Fibroblast of the conjunctiva (primary cell): ENCODE measurements around the gene UNC13A.
"Not testable (repeated sequence)": the region's sequence is repeated elsewhere in the genome, so short reads cannot be mapped to it uniquely, and the experiment has no call there.

Experiments used
- DNase-seq: peaks from one replicate; pipeline ENCODE4 v3.0.0-alpha.2; 2010; ENCODE audit warnings: low read depth

The UNC13A gene

DNA sequence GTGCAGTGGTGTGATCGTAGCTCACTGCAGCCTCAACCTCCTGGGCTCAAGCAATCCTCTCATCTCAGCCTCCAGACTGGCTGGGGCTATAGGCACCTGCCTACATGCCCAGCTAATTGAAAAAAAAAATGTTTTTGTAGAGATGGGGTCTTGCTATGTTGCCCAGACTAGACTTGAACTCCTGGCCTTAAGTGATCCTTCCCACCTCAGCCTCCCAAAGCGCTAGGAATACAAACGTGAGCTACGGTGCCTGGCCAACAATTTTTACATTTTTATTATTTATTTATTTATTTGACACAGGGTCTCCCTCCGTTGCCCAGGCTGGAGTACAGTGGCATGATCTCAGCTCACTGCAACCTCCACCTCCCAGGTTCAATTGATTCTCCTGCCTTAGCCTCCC is 117.9 kb downstream of the UNC13A start:
- DNase-seq = not testable (repeated sequence)

DNA sequence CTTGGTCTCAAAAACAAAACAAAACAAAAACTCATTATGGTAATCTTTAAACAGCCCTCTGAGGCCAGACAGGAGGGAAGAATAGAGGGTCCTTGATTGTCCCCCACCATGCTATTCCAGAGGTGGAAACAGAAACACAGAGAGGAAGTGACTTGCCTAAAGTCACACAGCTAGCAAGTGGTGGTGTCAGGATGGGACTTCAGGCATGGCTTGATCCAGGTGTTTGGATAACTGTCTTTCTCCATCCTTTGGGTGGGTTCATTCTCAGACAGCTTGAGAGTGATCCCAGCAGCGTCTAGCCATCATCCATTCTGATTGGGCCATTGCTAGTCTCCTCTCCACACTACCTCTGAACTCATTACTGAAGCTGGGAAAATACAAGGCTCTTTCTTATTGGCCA is 120.2 kb downstream of the UNC13A start:
- DNase-seq = no peak

DNA sequence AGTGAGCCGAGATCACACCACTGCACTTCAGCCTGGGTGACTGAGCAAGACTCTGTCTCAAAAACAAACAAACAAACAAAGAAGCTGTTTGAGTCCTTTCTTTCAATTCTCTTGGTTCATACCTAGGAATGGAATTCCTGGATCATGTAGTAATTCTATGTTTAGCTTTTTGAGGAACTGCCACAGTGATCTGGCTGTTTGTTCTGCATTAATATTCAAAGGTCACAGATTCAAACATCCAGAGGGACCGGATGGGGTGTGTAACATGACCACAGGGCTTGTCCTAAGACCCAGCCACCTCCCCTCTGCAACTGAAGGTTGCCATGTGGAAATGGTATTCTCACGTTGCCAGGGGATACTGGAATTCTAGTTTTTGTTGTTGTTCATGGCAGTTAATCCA is 122.5 kb downstream of the UNC13A start:
- no peak for DNase-seq

DNA sequence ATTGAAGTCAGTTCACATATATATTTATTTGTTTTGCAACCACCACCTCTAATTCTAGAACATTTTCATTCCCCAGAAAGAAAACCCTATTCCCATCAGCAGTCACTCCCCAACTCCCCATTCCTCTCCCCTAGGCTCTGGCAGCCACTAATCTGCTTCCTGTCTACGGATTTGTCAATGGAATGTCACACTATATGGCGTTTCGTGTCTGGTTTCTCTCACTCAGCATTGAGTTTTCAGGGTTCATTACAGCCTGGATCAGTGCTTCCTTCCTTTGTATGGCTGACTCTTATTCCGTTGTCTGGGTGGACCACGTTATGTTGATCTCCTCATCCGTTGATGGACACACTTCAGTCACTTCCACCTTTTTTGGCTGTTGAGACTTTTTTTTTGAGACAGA is 123.4 kb downstream of the UNC13A start:
- no peak for DNase-seq

DNA sequence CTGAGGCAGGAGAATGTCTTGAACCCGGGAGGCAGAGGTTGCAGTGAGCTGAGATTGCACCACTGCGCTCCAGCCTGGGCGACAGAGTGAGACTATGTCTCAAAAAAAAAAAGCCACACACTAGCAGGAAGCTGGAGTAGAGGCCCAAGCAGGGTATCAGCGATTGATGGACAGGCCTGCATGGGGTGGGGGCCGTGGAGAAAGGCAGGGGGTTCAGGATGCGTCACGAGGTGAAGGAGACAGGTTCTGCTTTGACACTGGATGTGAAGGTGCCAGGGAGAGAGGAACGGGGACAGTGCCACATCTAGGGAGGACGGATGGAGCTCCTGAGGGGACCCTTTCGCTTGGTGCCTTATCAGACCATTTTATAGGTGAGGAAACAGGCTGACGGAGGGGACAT is 125.6 kb downstream of the UNC13A start:
- DNase-seq = no peak

DNA sequence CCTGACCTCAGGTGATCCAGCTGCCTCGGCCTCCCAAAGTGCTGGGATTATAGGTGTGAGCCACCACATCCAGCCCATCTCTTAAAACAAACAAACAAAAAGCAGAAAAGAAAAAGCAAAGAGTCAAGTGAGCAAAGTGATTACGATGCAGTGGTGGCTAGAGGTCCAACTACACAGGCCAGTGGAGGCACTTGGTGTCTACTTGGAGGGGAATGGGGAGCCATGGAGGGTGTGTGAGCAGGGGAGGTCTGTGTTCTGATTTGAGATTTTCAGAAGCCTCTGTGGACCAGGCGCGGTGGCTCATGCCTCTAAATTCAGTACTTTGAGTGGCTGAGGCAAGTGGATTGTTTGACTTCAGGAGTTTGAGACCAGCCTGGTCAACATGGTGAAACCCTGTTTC is 126.1 kb downstream of the UNC13A start:
- no peak for DNase-seq

DNA sequence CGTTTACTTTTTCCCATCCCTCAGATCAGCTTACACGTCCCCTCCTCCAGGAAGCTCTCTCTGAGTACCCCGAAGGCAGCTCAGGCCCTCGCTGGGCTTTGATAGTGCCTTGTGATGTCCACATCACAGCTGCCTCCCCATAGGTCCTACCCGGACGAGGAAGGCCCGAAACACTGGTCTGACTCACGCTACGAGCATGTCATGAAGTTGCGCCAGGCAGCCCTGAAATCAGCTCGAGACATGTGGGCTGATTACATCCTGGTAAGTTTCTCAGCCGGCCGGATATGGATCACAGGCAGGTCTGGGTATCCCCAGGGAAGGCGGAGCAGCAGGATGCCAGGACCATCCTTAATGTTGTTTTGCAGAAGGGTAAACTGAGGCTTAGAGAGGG is 128.0 kb downstream of the UNC13A start:
- peak; percentile 73 for DNase-seq

DNA sequence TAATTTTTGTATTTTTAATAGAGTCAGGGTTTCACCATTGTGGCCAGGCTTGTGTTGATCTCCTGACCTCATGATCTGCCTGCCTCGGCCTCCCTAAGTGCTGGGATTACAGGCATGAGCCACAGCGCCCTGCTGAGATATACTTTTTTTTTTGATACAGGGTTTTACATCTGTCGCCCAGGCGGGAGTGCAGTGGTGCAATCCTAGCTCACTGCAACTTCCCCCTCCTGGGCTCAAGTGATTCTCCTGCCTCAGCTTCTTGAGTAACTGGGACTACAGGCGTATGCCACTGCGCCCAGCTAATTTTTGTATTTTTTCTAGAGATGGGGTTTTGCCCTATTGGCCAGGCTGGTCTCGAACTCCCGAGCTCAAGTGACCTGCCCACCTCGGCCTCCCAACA is 130.7 kb downstream of the UNC13A start:
- no peak for DNase-seq

DNA sequence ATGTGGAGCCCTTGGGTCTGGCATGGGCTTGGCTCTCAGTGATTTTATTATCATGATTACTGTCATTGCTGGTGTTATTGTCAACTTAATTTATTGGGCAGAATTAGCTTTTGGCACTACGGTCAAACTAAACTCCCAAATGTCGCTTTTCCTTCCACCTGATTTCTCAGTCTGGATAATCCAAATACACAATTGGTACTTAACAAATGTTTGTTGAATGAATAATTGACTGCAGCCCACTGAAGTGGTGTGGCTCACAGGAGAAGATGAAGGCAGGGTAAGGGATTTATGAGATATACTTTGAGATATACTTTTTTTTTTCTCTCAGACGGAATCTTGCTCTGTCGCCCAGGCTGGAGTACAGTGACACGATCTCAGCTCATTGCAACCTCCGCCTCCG is 131.2 kb downstream of the UNC13A start:
- DNase-seq = no peak

DNA sequence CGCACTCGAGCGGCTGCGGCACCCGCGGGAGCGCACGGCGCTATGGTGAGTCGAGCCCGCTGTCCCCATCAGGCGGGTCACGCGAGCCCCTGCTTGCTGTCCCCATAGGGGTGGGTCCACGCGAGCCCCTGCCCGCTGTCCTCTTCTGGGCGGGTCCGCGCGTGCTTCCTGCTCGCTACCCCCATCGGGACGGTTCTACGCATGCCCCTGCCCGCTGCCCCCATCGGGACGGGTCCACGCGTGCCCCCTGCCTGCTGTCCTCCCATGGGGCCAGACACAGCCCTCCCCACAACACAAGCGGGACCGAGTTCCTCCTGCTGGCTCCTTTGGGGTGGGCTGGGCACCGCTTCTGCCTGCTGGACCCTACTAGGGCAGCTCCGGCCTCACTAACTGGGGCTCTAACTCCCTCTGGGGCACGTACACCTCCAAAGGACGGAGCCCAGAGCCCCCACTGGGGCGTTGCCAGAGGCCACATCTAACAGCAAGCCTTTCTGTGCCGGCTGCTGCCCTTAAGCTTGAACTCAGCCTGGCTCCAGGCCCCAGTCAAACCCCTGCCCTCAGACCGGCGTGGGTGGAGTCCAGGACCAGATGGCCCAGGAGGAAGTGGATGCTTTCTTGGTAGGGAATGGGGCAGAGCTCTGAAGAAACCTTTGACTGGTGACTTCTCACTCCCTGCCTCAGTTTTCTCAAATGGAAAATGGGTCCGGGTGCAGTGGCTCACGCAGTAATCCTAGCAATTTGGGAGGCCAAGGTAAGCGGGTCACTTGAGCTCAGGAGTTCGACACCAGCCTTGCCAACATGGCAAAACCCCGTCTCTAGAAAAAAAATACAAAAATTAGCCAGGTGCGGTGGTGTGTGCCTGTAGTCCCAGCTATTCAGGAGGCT is 132.0 kb downstream of the UNC13A start:
- DNase-seq = peak; percentile 52

DNA sequence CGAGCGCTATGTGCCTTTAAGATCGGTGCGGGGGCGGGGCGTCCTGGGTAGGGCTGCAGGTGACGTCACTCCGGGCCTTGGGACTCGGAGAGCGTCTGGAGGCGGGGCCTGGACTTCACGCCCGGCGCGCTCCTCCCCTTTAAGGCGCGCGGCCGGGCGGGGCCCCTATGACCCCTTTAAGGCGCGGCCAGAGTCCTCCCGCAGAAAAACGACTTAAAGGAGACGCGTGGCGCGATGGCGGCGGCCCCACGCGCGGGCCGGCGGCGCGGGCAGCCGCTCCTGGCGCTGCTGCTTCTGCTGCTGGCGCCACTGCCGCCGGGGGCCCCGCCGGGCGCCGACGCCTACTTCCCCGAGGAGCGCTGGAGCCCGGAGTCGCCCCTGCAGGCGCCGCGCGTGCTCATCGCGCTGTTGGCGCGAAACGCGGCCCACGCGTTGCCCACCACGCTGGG is 132.7 kb downstream of the UNC13A start, which contains the start of gene COLGALT1:
TSS of gene COLGALT1 (plus strand) at position 170 of the 449 bp plus-strand sequence. CDS start at position 235, 65 bp downstream.
- DNase-seq = peak; percentile 93

DNA sequence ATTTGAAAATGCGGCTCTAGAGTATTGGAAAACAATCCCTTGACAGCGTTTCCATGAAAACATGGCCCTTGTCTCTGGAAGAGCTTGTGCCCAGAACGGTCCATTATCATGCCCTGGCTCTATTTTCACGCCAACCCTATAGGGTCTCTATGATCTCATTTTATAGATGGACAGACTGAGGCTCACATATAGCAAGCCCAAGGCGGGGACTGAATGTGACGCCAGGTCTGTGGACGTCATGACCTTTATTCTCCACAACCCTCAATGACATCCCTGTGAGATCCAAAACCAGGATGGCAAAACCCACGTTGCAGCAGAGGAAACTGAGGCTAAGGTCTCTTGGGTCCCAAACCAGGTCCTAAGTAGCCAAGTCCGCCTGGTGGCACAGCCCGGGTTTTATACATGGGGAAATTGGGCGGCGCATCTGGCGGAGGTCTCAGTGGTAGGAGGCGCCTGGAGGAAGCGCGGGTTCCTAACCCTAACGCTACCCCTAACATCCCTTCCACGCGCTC is 133.1 kb downstream of the UNC13A start:
- DNase-seq = no peak

DNA sequence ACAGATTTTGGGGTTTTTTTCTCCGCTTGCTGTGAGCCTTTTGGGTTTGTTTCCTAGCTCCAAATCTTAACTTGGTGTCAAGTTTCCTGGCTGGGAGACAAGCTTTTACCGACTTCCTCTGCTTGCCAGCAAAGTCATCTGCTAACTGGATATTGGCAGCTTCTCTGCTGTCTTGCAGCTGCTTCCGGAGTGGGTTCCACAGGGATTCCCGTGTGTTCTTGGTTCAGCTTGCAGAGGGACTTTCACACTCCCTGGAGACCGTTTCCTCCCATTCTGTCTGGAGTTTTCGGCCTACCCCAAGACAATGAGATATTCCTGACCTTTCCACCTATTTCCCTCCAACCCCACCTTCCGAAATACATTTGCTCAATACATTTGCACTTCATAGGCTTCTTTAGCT is 134.9 kb downstream of the UNC13A start:
- peak; percentile 90 for DNase-seq

DNA sequence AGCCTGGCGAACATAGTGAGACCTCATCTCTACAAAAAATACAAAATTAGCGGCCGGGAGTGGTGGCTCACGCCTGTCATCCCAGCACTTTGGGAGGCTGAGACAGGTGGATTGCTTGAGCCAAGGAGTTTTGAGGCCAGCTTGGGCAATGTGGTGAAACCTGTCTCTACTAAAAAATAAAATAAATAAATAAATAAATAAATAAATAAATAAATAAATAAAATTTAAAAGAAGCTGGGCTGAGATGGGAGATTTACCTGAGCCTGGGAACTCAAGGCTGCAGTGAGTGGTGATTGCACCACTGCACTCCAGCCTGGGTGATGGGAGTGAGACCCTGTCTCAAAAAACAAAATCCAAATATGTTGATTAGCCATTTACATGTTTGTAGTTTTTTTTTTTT is 135.4 kb downstream of the UNC13A start:
- DNase-seq = not testable (repeated sequence)
